Uterus (tissue), 4 donors: Measurements from ENCODE around the gene COL27A1. TPM values are rescaled to one million over a fixed set of nuclear protein-coding genes. Genes with fewer than 3 reads are reported as not detected.

Experiments used
- DNase-seq, 2 donors: peaks; one replicate each; pipeline ENCODE4 v3.0.0-alpha.2; 2019 to 2020
- H3K27ac ChIP-seq, 2 donors: fragments of 200-600 bp; sonication (generic); 1 replicate in 1 of 2; 2 replicates in 1 of 2; pipeline ENCODE4 v1.5.1; 2016 to 2018
- H3K27me3 ChIP-seq, 2 donors: fragments of 200-600 bp; sonication (generic); one replicate each; pipeline ENCODE4 v1.5.1; 2018 to 2019; ENCODE audit warnings: control low read depth in 1 of 2
- H3K36me3 ChIP-seq, 2 donors: fragments of 200-600 bp; sonication (generic); one replicate each; pipeline ENCODE4 v1.5.1; 2019; ENCODE audit warnings: control low read depth in 1 of 2
- H3K4me1 ChIP-seq, 2 donors: fragments of 200-600 bp; sonication (generic); one replicate each; pipeline ENCODE4 v1.5.1; 2018 to 2019; ENCODE audit warnings: control low read depth in 1 of 2
- H3K4me3 ChIP-seq, 2 donors: fragments of 200-600 bp; sonication (generic); 1 replicate in 1 of 2; 2 replicates in 1 of 2; pipeline ENCODE4 v1.5.1; 2018 to 2019; ENCODE audit warnings: mild to moderate bottlenecking in 1 of 2
- H3K9me3 ChIP-seq, 2 donors: fragments of 200-600 bp; sonication (generic); one replicate each; pipeline ENCODE4 v1.5.1; 2019; ENCODE audit warnings: control low read depth in 1 of 2
- POLR2A ChIP-seq, 2 donors: fragments of 450-650 bp; IDR thresholded peaks; one replicate each; pipeline ENCODE4 v1.6.1; 2016; ENCODE audit warnings: antibody characterized with exemption in 2 of 2, mild to moderate bottlenecking in 1 of 2, moderate library complexity in 1 of 2
- intact Hi-C: fragments of 100-400 bp; cut with DNase I; formaldehyde crosslinking; loops from one replicate; pipeline ENCODE4 v1.15.1; 2023; ENCODE audit warnings: low total_unique reads
- total RNA-seq, 4 donors: library from RNA; depleted of rRNA in 3 of 4; stranded (reverse); fragments of >200 nt in 3 of 4; gene quantifications; one replicate each; pipeline versions ENCODE4 v1.1.0 to v1.2.4, GENCODE V29; 2014 to 2023
- TF ChIP-seq, protein P1 (sequence below), 4 experiments: fragments of 200-600 bp in 2 of 4; fragments of 450-650 bp in 2 of 4; sonication (generic) in 2 of 4; IDR thresholded peaks; one replicate each; pipeline ENCODE4 v1.5.1; 2016 to 2019; ENCODE audit warnings: antibody characterized with exemption in 4 of 4, mild to moderate bottlenecking in 2 of 4, moderate library complexity in 1 of 4
- donor health status: DM: yes; HTN: yes; CAD: no.

COL27A1 gene
- total RNA-seq, 4 donors from 2014 or later, result 7.9 to 52.9 (median 43.3) TPM

DNA sequence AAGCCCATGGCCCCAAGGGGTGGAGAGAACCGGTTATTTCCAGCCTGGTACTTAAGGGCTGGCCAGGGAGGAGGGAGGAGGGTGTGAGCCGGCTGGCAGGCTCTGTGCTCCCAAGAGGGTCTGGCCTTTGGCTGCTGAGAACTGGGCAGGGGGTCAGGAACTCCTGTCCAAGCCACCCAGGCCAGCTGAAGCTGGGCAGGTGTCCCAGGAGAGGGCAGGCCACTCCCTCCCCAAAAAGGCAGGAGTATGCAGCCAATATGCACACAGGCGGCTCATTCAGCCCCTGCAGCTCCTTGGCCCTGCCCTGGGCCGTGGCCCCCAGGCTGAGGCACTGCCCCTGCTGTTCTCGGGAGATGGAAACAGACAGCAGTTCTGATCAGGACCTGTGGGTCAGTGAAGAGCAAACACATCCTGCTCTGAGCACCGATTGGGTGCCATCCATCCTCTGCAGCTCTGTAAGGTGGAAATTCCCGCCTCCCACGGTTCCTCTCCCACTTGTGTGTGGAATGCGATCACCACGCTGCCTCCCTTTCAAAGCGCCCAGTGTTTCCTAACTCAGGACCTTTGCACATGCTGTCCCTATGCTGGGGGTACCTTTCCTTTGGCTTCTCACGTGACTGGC is 39.1 kb upstream of the COL27A1 start:
- no peak for DNase-seq
- Histone ChIP-seq H3K27ac (no peak overlapping the region), H3K9me3 (no peaks in the 10 kb centered on the region), H3K36me3 (no peaks in the 10 kb centered on the region), H3K27me3 (no peaks in the 10 kb centered on the region), H3K4me3 (no peak overlapping the region), H3K4me1 (no peaks in the 10 kb centered on the region)
- intact Hi-C loops, result no loop called here
- TF ChIP-seq POLR2A (IDR thresholded peaks at IDR 0.05), result no peak
- TF ChIP-seq, protein P1, sequence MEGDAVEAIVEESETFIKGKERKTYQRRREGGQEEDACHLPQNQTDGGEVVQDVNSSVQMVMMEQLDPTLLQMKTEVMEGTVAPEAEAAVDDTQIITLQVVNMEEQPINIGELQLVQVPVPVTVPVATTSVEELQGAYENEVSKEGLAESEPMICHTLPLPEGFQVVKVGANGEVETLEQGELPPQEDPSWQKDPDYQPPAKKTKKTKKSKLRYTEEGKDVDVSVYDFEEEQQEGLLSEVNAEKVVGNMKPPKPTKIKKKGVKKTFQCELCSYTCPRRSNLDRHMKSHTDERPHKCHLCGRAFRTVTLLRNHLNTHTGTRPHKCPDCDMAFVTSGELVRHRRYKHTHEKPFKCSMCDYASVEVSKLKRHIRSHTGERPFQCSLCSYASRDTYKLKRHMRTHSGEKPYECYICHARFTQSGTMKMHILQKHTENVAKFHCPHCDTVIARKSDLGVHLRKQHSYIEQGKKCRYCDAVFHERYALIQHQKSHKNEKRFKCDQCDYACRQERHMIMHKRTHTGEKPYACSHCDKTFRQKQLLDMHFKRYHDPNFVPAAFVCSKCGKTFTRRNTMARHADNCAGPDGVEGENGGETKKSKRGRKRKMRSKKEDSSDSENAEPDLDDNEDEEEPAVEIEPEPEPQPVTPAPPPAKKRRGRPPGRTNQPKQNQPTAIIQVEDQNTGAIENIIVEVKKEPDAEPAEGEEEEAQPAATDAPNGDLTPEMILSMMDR (IDR thresholded peaks at IDR 0.05), result no peak

- H3K4me3 ChIP-seq, result no peak overlapping the region
- no peak for DNase-seq
- no peak for TF ChIP-seq POLR2A (IDR thresholded peaks at IDR 0.05)
- TF ChIP-seq, protein P1 (IDR thresholded peaks at IDR 0.05), result no peak
- intact Hi-C loops, result no loop called here
- H3K9me3 ChIP-seq, result no peaks in the 10 kb centered on the region
- H3K4me1 ChIP-seq, result no peaks in the 10 kb centered on the region
- no peak overlapping the region for H3K27ac ChIP-seq
- no peaks in the 10 kb centered on the region for H3K36me3 ChIP-seq
- no peaks in the 10 kb centered on the region for H3K27me3 ChIP-seq
Observed at GRCh38 chr9:114117614-114117995, 37.7 kb upstream of the COL27A1 start.

DNA sequence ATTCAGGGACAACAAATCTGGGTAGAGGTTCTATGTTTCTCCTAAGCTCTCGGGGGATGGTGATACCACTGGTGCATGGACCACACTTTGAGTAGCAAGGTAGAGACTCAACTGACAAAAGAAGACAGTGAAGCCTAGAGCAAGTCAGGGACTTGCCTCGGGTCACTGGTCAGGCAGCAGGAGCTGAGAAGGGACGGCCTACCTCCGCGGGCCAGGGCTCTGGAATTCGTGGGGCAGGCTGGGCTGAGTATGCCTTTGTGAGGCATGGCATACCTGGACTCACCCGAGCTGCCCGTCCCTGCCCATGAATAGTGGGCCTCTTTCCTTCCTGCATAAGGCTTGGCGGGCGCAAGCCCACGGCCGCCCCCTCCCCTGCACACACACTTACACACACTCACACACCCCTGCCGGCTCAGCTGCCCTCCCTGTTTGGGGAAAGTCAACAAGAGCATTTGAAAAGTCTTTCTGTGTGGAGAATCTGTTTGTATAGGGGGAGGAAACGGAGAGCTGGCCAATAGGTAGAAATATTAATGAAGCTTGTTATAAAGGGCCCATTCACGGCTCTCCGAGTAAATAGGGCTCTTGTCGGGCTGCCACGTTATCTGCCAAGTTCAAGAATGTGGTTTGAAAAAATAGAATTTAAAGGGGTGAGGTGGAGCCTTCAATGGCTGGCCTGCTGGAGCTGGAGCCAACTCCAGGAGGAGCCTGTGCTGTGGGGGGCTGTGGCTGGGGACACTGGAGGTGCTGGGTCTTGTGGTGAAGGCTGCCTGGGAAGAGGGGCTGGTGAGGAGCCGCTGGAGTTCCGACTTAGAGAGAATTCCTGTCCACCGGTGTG is 37.1 kb upstream of the COL27A1 start:
- DNase-seq, result no peak
- TF ChIP-seq, protein P1 (IDR thresholded peaks at IDR 0.05), result no peak
- TF ChIP-seq POLR2A (IDR thresholded peaks at IDR 0.05), result no peak
- H3K4me1 ChIP-seq, result no peaks in the 10 kb centered on the region
- no peak overlapping the region for H3K27ac ChIP-seq
- no peaks in the 10 kb centered on the region for H3K27me3 ChIP-seq
- no peaks in the 10 kb centered on the region for H3K9me3 ChIP-seq
- H3K36me3 ChIP-seq, result no peaks in the 10 kb centered on the region
- H3K4me3 ChIP-seq, result no peak overlapping the region
- intact Hi-C loops, result no loop called here

DNA sequence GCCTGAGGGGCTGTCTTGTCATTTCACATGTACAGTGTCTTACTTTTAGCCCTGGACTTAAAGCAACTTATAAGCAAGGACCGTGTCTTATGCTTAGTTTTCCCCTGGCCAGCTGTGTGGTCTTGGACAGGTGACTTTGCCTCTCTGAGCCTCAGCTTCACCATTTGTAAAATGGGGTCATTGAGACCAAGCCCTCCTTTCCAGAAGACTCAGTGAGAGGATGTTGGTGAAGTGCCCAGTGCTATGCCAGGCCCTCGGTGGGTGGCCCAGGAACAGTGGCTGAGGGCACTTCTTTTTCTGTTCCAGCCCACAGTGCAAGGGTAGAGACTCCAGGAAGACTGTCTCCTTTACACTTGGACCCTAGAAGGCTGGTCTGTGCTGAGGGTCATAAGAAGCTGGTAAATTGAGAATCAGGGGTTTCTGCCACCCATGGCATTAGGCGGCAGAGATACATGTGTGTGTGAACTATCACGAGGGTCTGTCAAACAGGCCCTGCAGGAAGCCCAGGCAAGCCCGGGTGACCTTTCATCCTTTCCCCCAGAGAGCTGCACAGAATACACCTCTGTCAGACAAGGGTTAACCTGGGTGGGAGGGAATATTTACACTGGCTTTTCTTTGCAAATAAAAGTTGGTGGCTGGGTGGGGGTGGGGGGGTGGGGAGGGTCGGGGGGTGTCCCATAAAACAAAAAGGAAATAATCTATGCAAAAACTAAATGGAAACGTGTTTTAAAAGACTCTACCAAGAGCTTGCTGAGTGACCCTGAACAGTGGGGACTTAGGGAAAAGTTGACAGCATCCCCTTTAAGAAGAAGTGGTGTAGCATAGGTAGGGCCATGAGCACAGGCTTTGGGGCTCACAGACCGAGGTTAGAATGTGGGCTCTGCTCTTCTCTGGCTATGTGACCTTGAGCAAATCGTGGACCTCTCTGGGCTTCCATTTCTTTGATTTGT is 35.8 kb upstream of the COL27A1 start:
- intact Hi-C loops, result no loop called here
- Histone ChIP-seq H3K27ac (no peak overlapping the region), H3K36me3 (no peaks in the 10 kb centered on the region), H3K4me1 (no peaks in the 10 kb centered on the region), H3K4me3 (no peak overlapping the region), H3K27me3 (no peaks in the 10 kb centered on the region), H3K9me3 (no peaks in the 10 kb centered on the region)
- DNase-seq, result no peak
- TF ChIP-seq, protein P1 (IDR thresholded peaks at IDR 0.05), result no peak
